GM18951 (cell line): ENCODE data around the gene PRICKLE2.

Source experiments
- POLR2A ChIP-seq: IDR thresholded peaks from 4 replicates; pipeline ENCODE4 v1.6.1; 2011; ENCODE audit warnings: mild to moderate bottlenecking; ENCODE audit not compliant: insufficient read length, insufficient read depth; ENCODE audit errors: extremely low read depth
- in situ Hi-C: fragments of 300-500 bp; cut with MboI; formaldehyde crosslinking; loops from one replicate; pipeline ENCODE4 v1.12.0; 2022; ENCODE audit warnings: low sequenced_read_pairs, mixed read lengths, inconsistent platforms; ENCODE audit not compliant: unreplicated experiment

PRICKLE2 gene

DNA sequence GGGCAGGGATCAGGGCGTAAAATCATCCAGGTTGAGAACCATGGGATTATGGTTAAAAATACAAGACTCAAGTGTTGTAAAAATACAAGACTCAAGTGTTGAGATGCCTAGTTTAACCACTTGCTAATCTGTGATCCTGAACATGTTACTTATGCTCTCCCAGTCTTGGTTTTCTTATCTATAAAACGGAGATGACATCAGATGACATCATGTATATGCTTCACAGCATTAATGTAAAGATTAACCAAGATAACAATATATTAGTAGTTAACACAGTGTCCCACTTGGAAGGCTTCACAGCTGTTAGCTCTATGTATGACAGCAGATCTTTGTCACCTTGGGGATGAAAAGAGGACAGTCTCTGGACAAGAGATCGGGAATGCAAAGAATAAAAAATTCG lies 96.2 kb downstream of the PRICKLE2 start:
- TF ChIP-seq POLR2A = no peak
- in situ Hi-C loops = no loop called here

DNA sequence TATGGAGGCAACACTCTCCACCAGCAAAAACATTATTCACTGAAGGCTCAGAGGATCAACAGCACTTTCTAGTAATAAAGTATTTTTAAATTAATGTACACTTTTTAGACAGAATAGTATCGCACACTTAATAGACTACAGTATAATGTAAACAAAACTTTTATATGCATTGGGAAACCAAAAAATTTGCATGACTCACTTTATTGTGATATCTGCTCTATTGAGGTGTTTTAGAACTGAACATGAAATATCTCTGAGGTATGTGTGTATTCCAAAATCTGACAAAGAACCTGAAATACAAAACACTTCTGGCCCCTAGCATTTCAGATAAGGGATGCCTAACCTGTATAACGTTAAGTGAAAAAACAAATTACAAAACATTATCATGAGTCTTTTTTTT lies 99.7 kb downstream of the PRICKLE2 start:
- in situ Hi-C loops = no loop called here
- no peak for TF ChIP-seq POLR2A

DNA sequence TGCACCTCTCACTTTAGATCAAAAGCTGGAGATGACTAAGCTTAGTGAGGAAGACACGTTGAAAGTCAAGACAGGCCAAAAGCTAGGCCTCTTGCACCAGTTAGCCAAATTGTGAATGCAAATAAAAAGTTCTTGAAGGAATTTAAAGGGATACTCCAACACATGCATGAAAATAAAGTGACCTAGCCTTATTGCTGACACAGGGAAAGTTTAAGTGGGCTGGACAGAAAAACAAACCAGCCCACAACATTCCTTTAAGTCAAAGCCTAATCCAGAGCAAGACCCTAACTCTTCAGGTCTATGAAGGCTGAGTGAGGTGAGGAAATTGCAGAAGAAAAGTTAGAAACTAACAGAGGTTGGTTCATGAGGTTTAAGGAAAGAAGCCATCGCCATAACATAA lies 101.3 kb downstream of the PRICKLE2 start:
- in situ Hi-C loops = no loop called here
- TF ChIP-seq POLR2A = no peak

DNA sequence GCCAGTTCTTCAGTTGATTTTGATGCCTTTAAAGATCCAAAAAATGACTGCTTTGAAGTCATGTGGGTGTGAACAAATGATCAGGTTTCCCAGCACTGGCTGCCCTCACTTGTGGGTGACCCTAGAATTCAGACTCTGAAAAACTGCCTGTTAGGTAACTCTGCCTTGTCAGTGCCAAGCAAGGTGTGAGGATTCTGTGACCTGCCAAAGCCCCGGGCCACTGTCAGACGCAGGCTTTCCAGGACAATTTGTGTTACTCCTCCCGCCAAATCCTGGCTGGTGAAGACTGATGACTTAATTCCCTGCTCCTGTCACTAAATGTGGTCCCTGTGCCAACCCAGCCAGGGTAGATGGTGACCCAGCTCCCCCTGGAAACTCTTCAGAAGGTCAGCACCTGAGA lies 102.8 kb downstream of the PRICKLE2 start:
- TF ChIP-seq POLR2A = no peak
- in situ Hi-C loops = no loop called here

DNA sequence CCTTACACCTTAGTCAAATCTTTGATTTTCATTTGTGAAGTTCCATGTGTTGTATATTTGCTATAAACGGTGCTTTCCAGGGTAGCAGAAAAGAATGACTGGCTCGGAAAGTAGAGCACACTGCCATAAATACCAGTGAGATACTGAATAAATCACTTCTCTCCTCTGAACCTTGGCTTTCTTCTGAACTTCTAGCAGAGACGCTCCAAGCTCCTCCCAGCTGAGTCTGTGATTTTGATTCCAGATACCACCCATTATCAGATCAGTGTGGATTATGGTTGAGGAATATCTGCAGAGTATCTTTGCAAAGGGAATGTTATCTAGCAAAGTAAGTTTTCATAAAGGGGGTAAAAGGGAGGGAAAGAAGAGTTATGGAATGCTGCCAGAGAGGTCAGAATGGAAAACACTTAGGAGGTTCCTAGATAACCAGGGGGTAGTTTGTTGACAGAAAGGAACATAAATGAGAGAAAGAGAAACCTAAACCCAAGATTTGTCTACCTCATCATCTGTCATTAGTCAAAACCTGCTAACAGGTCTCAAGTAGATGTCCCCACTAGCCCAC lies 103.4 kb downstream of the PRICKLE2 start:
- no peak for TF ChIP-seq POLR2A
- in situ Hi-C loops = no loop called here

DNA sequence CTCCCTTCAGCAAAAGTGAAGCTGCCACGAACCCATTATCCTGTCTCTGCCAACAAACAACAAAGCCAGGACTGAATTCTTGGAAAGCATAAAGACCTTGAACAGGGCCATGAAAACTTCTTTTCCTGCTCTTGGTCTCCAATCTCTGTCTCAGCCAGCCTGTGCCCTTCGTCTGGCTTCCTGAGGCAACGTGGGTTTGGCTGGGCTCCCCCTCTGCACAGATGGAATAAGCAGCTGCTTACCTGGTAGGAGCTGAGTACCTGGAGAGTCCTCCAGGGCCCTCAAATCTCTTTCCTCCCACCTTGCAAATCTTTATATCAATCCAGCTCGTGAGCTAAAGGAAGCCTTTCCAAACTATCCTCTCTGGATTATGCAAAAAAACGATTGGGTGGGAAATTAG lies 104.4 kb downstream of the PRICKLE2 start:
- in situ Hi-C loops = no loop called here
- no peak for TF ChIP-seq POLR2A

DNA sequence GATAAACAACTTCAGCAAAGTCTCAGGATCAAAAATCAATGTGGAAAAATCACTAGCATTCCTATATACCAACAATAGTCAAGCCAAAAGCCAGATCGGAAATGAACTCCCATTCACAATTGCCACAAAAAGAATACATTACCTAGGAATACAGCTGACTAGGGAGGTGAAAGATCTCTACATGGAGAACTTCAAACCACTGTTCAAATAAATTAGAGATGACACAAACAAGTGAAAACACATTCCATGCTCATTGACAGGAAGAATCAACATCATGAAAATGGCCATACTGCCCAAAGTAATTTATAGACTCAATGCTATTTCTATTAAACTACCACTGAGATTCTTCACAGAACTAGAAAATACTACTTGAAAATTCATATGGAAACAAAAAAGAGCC lies 107.8 kb downstream of the PRICKLE2 start:
- no peak for TF ChIP-seq POLR2A
- in situ Hi-C loops = no loop called here

DNA sequence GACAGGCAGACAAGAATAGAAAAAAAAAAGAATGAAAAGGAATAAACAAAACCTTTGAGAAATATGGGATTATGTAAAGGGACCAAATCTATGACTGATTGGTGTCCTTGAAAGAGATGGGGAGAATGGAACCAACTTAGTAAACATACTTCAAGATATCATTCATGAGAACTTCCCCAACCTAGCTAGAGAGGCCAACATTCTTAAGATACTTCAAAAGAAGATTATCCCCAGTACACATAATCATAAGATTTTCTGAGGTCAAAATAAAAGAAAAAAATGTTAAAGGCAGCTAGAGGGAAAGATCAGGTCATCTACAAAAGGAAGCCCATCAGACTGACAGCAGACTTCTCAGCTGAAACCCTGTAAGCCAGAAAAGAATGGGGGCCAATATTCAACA lies 110.6 kb downstream of the PRICKLE2 start:
- in situ Hi-C loops = no loop called here
- no peak for TF ChIP-seq POLR2A

DNA sequence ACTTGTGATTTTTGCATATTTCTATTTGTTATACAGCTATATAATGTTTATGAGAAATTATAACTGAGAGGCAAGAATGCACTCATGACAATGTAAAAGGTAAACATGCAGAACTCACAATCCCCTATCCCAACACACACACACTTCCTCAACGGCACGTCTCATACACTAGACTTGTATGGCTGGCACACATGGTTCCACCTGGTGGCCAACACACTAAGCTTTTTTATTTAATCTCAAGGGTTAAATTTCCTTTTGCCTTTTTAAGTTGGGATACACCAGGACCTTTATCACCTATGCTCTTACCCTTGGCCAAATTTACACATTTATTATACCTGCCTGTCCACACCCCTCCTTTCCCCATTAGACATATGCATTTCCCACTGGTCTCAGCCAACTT lies 113.4 kb downstream of the PRICKLE2 start:
- TF ChIP-seq POLR2A = no peak
- in situ Hi-C loops = no loop called here

DNA sequence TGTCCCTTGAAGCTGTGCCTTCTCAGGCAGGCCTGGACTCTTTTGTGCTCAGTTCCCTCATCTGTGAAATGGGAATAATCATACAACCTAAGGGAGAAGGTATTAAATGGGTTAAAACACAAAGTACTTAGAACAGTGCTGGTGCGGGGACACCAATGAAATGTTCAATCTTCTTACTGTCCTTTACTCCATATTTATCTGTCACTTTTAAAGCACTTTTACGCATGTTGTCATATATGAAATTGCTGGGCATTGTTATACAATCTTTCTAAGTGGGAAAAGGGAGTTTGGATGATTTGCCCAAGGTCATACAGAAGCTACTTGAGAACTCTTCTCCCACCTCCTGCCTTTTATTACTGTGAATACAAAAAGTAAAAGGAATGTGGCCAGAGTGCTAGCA lies 114.2 kb downstream of the PRICKLE2 start:
- in situ Hi-C loops = no loop called here
- TF ChIP-seq POLR2A = no peak

DNA sequence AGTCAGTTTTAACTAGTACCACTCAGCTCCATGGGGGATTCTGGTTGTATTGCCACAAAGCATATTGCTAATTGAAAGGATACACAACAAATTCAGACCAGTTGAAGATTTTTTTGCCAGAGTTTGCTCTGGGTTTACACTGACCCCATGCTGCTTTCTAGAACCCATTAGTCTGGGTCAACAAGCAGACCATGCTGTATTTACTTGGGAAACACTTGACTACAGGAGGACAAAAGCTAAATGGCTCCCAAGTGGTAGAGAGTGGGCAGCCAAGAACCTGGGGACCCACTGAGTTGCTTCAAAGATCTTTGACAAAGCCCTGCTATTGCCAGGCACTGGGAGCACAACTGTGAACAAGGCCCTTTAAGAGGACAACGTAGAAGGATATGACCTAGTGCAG lies 115.2 kb downstream of the PRICKLE2 start:
- no peak for TF ChIP-seq POLR2A
- in situ Hi-C loops = no loop called here

DNA sequence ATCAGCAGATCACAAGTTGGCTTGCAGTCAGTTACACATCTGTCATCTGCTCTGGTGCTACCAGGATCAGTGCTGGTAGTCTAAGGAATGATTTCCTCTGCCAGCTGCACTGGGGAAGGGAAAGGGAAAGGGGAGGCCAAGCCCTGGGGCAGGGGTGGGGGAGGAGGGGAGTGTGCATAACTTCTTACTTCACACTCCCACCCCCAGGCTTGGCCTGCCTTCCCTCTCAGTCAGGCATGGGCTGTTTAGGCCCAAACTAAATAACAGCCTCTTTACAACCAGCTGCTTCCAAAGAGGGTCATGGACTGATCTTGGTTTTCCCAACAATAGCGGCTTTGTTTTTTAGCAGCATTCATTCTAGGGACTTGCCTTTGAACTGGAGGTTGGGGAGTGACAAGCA lies 115.8 kb downstream of the PRICKLE2 start:
- in situ Hi-C loops = no loop called here

DNA sequence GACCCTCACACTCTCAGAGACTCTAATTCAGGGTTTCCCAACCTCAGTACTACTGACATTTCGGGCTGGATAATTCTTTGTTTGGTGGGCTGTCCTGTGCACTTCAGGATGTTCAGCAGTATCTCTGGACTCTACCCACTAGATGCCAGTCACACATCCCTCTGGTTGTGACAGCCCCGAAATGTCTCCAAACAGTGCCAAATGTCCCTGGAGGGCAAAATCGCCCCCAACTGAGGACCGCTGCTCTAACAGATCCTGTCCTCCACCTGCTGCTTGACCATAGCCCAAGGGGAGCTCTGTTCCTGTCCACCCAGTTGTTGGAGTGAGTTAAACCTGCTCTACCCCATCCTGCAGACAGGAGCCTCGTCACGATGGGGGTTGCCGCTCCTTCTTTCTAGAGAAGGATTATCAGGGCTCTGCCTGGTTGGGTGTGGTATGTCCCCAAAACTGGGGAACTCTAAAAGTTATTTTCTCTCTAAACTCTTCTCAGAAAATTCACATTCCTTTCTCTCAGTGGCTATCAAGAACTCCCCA lies 116.4 kb downstream of the PRICKLE2 start:
- TF ChIP-seq POLR2A = no peak
- in situ Hi-C loops = no loop called here

More for the DNA sequence above, 115.8 kb downstream of the PRICKLE2 start:
- no peak for TF ChIP-seq POLR2A

DNA sequence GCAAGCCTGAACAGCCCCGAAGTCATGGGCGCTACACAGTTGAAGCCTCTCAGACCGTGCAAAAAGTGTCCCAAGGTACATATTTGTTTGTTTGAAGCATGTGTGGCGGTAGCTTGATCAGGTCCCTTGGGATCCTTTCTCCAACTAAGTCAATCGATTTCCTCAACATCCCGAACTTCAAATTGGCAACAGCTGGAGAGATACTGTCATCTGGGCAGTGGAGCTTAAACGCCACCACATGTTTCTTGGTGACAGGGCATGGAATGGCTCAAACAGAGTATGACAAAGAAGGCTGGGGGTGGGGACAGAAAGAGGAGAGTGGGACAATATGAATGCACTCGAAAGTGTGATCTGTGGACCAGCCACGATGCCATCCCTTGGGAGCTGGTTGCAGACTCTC lies 117.0 kb downstream of the PRICKLE2 start:
- no peak for TF ChIP-seq POLR2A
- in situ Hi-C loops = no loop called here

DNA sequence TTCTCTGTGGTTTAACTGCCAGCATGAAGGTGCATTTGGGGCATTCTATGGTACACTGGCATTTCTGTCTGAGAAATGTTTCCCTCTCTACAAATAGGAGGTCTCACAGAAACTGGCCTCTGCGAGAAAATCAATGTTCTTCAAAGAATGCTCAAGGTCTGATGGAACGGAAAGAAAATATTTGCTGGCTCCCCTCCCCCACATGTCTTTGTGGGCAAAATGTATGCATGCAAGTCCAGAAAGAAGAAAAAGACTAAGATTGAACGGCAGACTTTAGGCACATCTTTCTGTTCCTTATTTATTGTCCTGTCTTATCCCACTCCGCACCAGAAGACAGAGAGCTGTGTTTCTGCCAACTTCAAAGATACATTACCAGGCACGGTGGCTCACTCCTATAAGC lies 118.1 kb downstream of the PRICKLE2 start:
- in situ Hi-C loops = no loop called here

DNA sequence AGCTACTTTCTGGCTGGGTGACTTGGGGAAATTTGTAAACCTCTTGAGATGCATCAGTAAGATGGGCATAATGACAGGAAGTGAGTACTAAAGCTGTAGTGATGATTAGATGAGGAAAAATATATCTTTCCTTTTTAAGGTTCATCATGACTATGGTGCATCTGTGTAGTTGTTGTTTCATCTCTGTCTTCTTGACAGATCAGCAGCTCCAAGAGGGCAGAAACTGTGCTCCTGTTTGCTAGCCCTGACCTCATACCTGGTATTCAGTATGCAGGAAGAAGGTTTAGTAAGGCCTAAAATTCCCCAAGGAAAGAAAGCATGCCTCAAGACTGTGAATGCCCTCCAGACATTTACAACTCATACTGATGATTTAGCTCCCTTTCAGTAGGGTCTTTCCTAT lies 119.5 kb downstream of the PRICKLE2 start:
- in situ Hi-C loops = no loop called here
- TF ChIP-seq POLR2A = no peak

More for the DNA sequence above, 118.1 kb downstream of the PRICKLE2 start:
- no peak for TF ChIP-seq POLR2A
